ENCODE measurements around the gene SKA2.
A peak's percentile ranks its signal among the peaks of the same experiment; 100 is the strongest.

SKA2 gene

GRCh38 chr17:59154292-59154720 lies 680 bp downstream of the SKA2 start:
- no peak for TF ChIP-seq CTCF (IDR thresholded peaks at IDR 0.05; ENCODE audit: low read depth, low read length, missing control alignments)
- peak overlapping the region; percentile 75 for H3K4me3 ChIP-seq (replicated peaks; ENCODE audit: low read depth, low read length)
- no peak for DNase-seq (ENCODE audit: extremely low read depth, low read depth)

GRCh38 chr17:59152925-59153324 lies 2.1 kb downstream of the SKA2 start:
- no peak for TF ChIP-seq CTCF (IDR thresholded peaks at IDR 0.05; ENCODE audit: low read depth, low read length, missing control alignments)
- H3K4me3 ChIP-seq (replicated peaks; ENCODE audit: low read depth, low read length): peak overlapping the region; percentile 75
- no peak for DNase-seq (ENCODE audit: extremely low read depth, low read depth)

GRCh38 chr17:59151591-59151990 lies 3.4 kb downstream of the SKA2 start:
- peak overlapping the region; percentile 75; the same call in 1 of the 2 replicates for H3K4me3 ChIP-seq (replicated peaks; ENCODE audit: low read depth, low read length)
- no peak for DNase-seq (ENCODE audit: extremely low read depth, low read depth)
- TF ChIP-seq CTCF (IDR thresholded peaks at IDR 0.05; ENCODE audit: low read depth, low read length, missing control alignments): no peak

GRCh38 chr17:59151006-59151405 lies 4.0 kb downstream of the SKA2 start:
- H3K4me3 ChIP-seq (replicated peaks; ENCODE audit: low read depth, low read length): no peak overlapping the region
- no peak for TF ChIP-seq CTCF (IDR thresholded peaks at IDR 0.05; ENCODE audit: low read depth, low read length, missing control alignments)
- no peak for DNase-seq (ENCODE audit: extremely low read depth, low read depth)

- no peak for TF ChIP-seq CTCF (IDR thresholded peaks at IDR 0.05; ENCODE audit: low read depth, low read length, missing control alignments)
- DNase-seq (ENCODE audit: extremely low read depth, low read depth): no peak
- no peak overlapping the region for H3K4me3 ChIP-seq (replicated peaks; ENCODE audit: low read depth, low read length)
Observed at GRCh38 chr17:59149841-59150511, 5.0 kb downstream of the SKA2 start.

GRCh38 chr17:59149051-59149450 lies 5.9 kb downstream of the SKA2 start:
- DNase-seq (ENCODE audit: extremely low read depth, low read depth): no peak
- H3K4me3 ChIP-seq (replicated peaks; ENCODE audit: low read depth, low read length): no peak overlapping the region
- no peak for TF ChIP-seq CTCF (IDR thresholded peaks at IDR 0.05; ENCODE audit: low read depth, low read length, missing control alignments)
